HAP-1 (cell line): ENCODE data around the gene MREG.
"Not testable (repeated sequence)": the region's sequence is repeated elsewhere in the genome, so short reads cannot be mapped to it uniquely, and the experiment has no call there.

Experiments used
- DNase-seq, 2 experiments: peaks; one replicate each; pipeline ENCODE4 v3.0.0-alpha.2; 2016 to 2020; ENCODE audit warnings: low spot score in 2 of 2
- H3K27me3 ChIP-seq: fragments of 250-450 bp; sonication (Bioruptor Pico); 2 replicates; pipeline ENCODE4 v1.5.1; 2020; ENCODE audit warnings: low read depth, mild to moderate bottlenecking, moderate library complexity
- H3K36me3 ChIP-seq: fragments of 250-450 bp; sonication (Bioruptor Pico); replicated peaks from 2 replicates; pipeline ENCODE4 v1.5.1; 2020; ENCODE audit warnings: mild to moderate bottlenecking
- H3K4me1 ChIP-seq: fragments of 250-450 bp; sonication (Bioruptor Pico); 2 replicates; pipeline ENCODE4 v1.5.1; 2020; ENCODE audit warnings: mild to moderate bottlenecking
- H3K4me3 ChIP-seq: fragments of 250-450 bp; sonication (Bioruptor Pico); 2 replicates; pipeline ENCODE4 v1.5.1; 2020; ENCODE audit warnings: mild to moderate bottlenecking, moderate library complexity
- H3K9me3 ChIP-seq: fragments of 250-450 bp; sonication (Bioruptor Pico); 2 replicates; pipeline ENCODE4 v1.5.1; 2020; ENCODE audit warnings: mild to moderate bottlenecking, moderate library complexity
- in situ Hi-C: fragments of 300-500 bp; cut with MboI; formaldehyde crosslinking; loops from 3 replicates; pipeline ENCODE4 v1.14.3; 2020; ENCODE audit warnings: low sequenced_read_pairs, inconsistent platforms, mixed read lengths

MREG gene

GRCh38 chr2:215970425-215970824 is 42.9 kb downstream of the MREG start:
- no peaks in the 10 kb centered on the region for H3K36me3 ChIP-seq
- DNase-seq = no peak
- in situ Hi-C loops = no loop called here
- no peaks in the 10 kb centered on the region; the same call in none of the 2 replicates for H3K9me3 ChIP-seq
- no peak overlapping the region for H3K4me3 ChIP-seq
- H3K27me3 ChIP-seq = no peaks in the 10 kb centered on the region
- H3K4me1 ChIP-seq = peaks cover 8% of the 10 kb centered on the region

GRCh38 chr2:215969131-215969841 is 44.1 kb downstream of the MREG start:
- DNase-seq = no peak
- Histone ChIP-seq H3K4me1 (peaks cover 8% of the 10 kb centered on the region), H3K36me3 (no peaks in the 10 kb centered on the region), H3K4me3 (no peak overlapping the region), H3K27me3 (no peaks in the 10 kb centered on the region), H3K9me3 (no peaks in the 10 kb centered on the region; the same call in none of the 2 replicates)
- in situ Hi-C loops = no loop called here

GRCh38 chr2:215968499-215968898 is 44.9 kb downstream of the MREG start:
- Histone ChIP-seq H3K36me3 (no peaks in the 10 kb centered on the region), H3K9me3 (no peaks in the 10 kb centered on the region; the same call in none of the 2 replicates), H3K4me1 (peaks cover 5% of the 10 kb centered on the region; the same call in 1 of the 2 replicates), H3K27me3 (no peaks in the 10 kb centered on the region), H3K4me3 (no peak overlapping the region)
- in situ Hi-C loops = no loop called here
- no peak for DNase-seq

GRCh38 chr2:215967590-215968378 is 45.6 kb downstream of the MREG start:
- H3K4me3 ChIP-seq = no peak overlapping the region
- H3K36me3 ChIP-seq = no peaks in the 10 kb centered on the region
- no peaks in the 10 kb centered on the region for H3K27me3 ChIP-seq
- no peak for DNase-seq
- H3K9me3 ChIP-seq = no peaks in the 10 kb centered on the region; the same call in none of the 2 replicates
- peaks cover 5% of the 10 kb centered on the region; the same call in 1 of the 2 replicates for H3K4me1 ChIP-seq
- in situ Hi-C loops = no loop called here

DNA sequence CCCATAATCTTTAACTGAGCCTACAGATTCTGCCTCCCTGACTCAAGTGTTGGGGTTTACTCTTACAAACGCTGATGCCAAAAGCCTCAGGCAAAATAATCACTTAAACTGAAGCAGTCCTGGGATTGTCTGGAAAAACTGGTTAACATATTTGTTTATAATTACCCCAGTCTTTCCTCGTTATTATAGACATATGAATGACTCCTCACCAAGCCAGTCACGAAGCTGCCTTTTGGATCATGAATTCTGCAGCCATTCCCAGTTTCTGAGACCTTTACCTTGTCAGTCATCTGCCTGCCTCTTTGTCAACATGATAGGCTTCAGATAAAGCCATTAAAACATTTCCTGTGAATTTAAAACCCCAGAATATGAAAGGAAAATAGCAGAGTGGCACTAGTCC is 46.4 kb downstream of the MREG start:
- H3K9me3 ChIP-seq = no peaks in the 10 kb centered on the region; the same call in none of the 2 replicates
- in situ Hi-C loops = no loop called here
- H3K4me3 ChIP-seq = no peak overlapping the region
- H3K27me3 ChIP-seq = no peaks in the 10 kb centered on the region
- H3K36me3 ChIP-seq = no peaks in the 10 kb centered on the region
- DNase-seq = no peak
- H3K4me1 ChIP-seq = peaks cover 5% of the 10 kb centered on the region; the same call in 1 of the 2 replicates

DNA sequence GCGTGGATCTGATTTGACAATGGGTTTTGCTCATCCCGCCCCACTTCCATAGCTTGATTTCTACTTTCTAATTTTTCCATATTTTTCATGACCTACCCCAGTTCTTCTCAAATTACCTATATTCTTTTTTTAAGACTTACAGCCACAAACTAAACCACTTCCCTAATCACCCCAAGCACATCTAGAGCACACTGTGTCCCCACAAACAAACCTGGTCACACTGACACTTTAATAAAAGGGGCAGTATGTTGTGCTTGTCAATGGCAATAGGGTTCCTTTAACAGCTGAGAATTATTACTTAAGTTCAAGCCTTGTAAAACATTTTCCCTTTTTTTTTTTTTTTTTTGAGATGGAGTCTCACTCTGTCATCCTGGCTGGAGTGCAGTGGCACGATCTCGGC is 47.1 kb downstream of the MREG start:
- H3K4me3 ChIP-seq = no peak overlapping the region
- no peak for DNase-seq
- H3K9me3 ChIP-seq = no peaks in the 10 kb centered on the region; the same call in none of the 2 replicates
- H3K27me3 ChIP-seq = no peaks in the 10 kb centered on the region
- no peaks in the 10 kb centered on the region for H3K36me3 ChIP-seq
- H3K4me1 ChIP-seq = peaks cover 5% of the 10 kb centered on the region; the same call in 1 of the 2 replicates
- in situ Hi-C loops = no loop called here

DNA sequence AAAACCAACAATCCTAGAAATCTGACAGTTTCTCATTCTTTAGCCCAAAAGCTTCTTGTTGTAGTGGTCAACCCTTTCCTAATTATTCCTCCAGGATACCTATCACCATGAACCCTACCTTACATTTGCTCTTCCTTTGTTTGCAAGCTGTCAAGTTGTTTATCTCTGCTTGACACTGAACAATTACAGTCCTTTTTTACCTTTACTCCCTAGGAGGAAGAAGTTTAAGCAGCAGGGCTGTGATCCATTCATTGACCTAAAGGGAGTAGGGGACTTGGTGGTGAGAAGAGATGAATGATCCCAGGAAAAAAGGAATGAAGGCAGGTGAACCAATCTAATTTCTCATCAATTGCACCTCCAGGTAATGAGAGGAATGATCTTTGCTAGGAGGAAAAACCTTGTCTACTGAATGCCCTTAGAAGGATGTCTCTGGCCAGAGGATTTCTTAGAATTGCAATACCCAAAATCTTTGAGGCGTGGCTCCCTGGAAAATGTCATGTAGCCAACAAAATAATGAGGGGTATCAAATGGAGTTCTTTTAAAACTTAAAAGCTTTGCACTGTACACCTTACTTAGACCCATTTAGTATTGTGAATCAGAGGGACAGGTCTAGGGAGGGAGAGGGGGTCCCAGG is 47.7 kb downstream of the MREG start:
- no peak for DNase-seq

GRCh38 chr2:215961981-215962380 is 51.4 kb downstream of the MREG start:
- H3K27me3 ChIP-seq = no peaks in the 10 kb centered on the region
- no peaks in the 10 kb centered on the region for H3K36me3 ChIP-seq
- H3K9me3 ChIP-seq = no peaks in the 10 kb centered on the region
- in situ Hi-C loops = no loop called here
- DNase-seq = no peak
- H3K4me3 ChIP-seq = no peak overlapping the region
- peaks cover 3% of the 10 kb centered on the region; the same call in 1 of the 2 replicates for H3K4me1 ChIP-seq

More for the DNA sequence above, 47.7 kb downstream of the MREG start:
- no peak overlapping the region for H3K4me3 ChIP-seq
- no peaks in the 10 kb centered on the region for H3K36me3 ChIP-seq
- H3K27me3 ChIP-seq = no peaks in the 10 kb centered on the region
- H3K9me3 ChIP-seq = no peaks in the 10 kb centered on the region; the same call in none of the 2 replicates
- H3K4me1 ChIP-seq = peaks cover 5% of the 10 kb centered on the region; the same call in 1 of the 2 replicates
- in situ Hi-C loops = no loop called here

DNA sequence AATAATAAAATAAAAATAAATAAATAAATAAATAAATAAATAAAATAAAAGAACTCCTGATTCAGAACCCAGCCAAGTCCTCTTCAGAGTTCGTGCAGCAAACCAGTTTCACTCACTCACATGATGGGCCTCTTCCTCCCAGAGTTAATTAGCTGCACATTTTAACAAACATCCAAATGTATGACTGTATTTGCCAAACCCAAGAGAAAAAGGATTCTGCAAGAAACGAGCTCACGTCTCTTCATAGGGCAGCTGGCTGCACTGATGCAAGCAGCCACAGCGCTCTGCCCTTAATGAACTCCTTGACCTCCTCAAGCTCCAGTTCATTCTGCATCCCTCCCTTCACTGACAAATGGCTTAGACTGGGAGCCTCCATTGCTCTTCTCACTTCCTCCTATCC is 55.1 kb downstream of the MREG start:
- Histone ChIP-seq H3K27me3 (no peaks in the 10 kb centered on the region), H3K9me3 (no peaks in the 10 kb centered on the region), H3K36me3 (no peaks in the 10 kb centered on the region), H3K4me3 (no peak overlapping the region), H3K4me1 (no peaks in the 10 kb centered on the region)
- no peak for DNase-seq
- in situ Hi-C loops = no loop called here

GRCh38 chr2:215957354-215958122 is 55.8 kb downstream of the MREG start:
- H3K4me3 ChIP-seq, in situ Hi-C loops, H3K4me1 ChIP-seq, DNase-seq, H3K9me3 ChIP-seq, H3K27me3 ChIP-seq, H3K36me3 ChIP-seq: not testable (repeated sequence)

GRCh38 chr2:215952860-215953637 is 60.3 kb downstream of the MREG start:
- H3K4me1 ChIP-seq = no peaks in the 10 kb centered on the region
- no peak for DNase-seq
- no peaks in the 10 kb centered on the region for H3K27me3 ChIP-seq
- H3K36me3 ChIP-seq = no peaks in the 10 kb centered on the region
- H3K9me3 ChIP-seq = no peaks in the 10 kb centered on the region
- no peak overlapping the region for H3K4me3 ChIP-seq
- in situ Hi-C loops = no loop called here

DNA sequence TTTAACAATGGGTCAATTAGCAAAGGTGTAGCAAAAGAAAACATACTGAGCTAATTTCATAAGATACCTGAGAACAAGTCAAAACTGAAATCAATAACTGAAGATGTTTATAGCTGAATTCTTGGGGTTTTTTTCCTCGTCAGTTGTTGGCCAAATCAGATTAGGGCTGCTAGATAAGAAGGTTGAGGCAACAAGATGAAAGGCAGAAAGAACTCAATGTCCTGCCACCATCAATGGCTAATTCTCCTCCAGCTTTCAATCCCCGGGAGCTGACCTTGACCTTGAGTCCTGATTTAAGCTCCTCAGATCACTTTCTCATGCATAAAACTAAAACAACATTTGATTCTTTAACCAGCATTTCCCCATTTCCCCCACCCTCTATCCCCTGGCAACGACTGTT is 61.8 kb downstream of the MREG start:
- in situ Hi-C loops = no loop called here
- no peaks in the 10 kb centered on the region for H3K27me3 ChIP-seq
- H3K36me3 ChIP-seq = no peaks in the 10 kb centered on the region
- no peaks in the 10 kb centered on the region for H3K4me1 ChIP-seq
- no peak for DNase-seq
- no peak overlapping the region for H3K4me3 ChIP-seq
- H3K9me3 ChIP-seq = no peaks in the 10 kb centered on the region
